B cell (primary cell): ENCODE results near the gene RAD21L1.

Experiments
- CTCF ChIP-seq: fragments of 200-600 bp; IDR thresholded peaks from one replicate; pipeline ENCODE4 v1.8.0; 2022; ENCODE audit warnings: antibody characterized with exemption, mild to moderate bottlenecking
- EZH2 ChIP-seq: IDR thresholded peaks from 2 replicates; pipeline ENCODE4 v1.6.1; 2012; ENCODE audit warnings: borderline replicate concordance, low read depth, mild to moderate bottlenecking, moderate library complexity, low read length; ENCODE audit not compliant: insufficient read depth, poor library complexity, severe bottlenecking

DNA sequence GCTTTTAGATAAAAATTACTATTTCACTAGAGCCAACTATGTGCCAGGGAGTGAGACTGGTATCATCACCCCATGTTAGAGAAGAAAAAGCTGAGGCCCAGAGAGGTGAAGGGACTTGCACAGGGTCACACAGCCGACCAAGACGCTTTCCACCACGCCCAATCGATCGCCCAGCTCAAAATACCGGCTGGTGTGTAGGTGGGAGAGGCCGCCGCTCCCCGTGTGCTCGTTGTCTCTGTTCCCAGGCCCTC lies 40.0 kb downstream of the RAD21L1 start:
- TF ChIP-seq EZH2 (no peak), CTCF (no peak)
